GM23338 (cell line): ENCODE measurements around the gene NR1D1. TPM values are rescaled to one million over a fixed set of nuclear protein-coding genes. Genes with fewer than 3 reads are reported as not detected.

ENCODE experiments used
- ATAC-seq: fragments of 200-7000 bp; cut with Tn5 transposase; 3 replicates; pipeline ENCODE4 v1.9.1; 2020
- DNase-seq: peaks from one replicate; pipeline ENCODE4 v3.0.0-alpha.2; 2015; ENCODE audit warnings: low spot score
- H2AFZ ChIP-seq: fragments of 200-600 bp; sonication (generic); 2 replicates; pipeline ENCODE4 v1.8.0; 2016; ENCODE audit warnings: antibody characterized with exemption, mild to moderate bottlenecking, moderate library complexity
- H3F3A ChIP-seq: fragments of 200-600 bp; sonication (generic); replicated peaks from 2 replicates; pipeline ENCODE4 v1.8.0; 2017; ENCODE audit warnings: antibody characterized with exemption, mixed run types, low read depth
- H3K27ac ChIP-seq: fragments of 200-600 bp; sonication (generic); 2 replicates; pipeline ENCODE4 v1.6.1; 2016; ENCODE audit warnings: low read depth
- H3K27me3 ChIP-seq: fragments of 200-600 bp; sonication (generic); 2 replicates; pipeline ENCODE4 v1.8.0; 2016; ENCODE audit warnings: mild to moderate bottlenecking, mixed run types, moderate library complexity; ENCODE audit not compliant: insufficient read depth
- H3K36me3 ChIP-seq: fragments of 200-600 bp; sonication (generic); 2 replicates; pipeline ENCODE4 v1.8.0; 2016; ENCODE audit warnings: mild to moderate bottlenecking; ENCODE audit not compliant: insufficient read depth
- H3K4me1 ChIP-seq: fragments of 200-600 bp; sonication (generic); 2 replicates; pipeline ENCODE4 v1.8.0; 2016; ENCODE audit warnings: mild to moderate bottlenecking, moderate library complexity; ENCODE audit not compliant: insufficient read depth
- H3K4me2 ChIP-seq: fragments of 200-600 bp; sonication (generic); 2 replicates; pipeline ENCODE4 v1.7.1; 2017; ENCODE audit warnings: mixed run types
- H3K4me3 ChIP-seq: fragments of 200-600 bp; sonication (generic); 2 replicates; pipeline ENCODE4 v1.6.1; 2016; ENCODE audit warnings: mixed run types
- H3K79me2 ChIP-seq: fragments of 200-600 bp; sonication (generic); replicated peaks from 2 replicates; pipeline ENCODE4 v1.8.0; 2017; ENCODE audit warnings: mild to moderate bottlenecking; ENCODE audit not compliant: insufficient read depth
- H3K9me2 ChIP-seq: fragments of 200-600 bp; sonication (generic); 2 replicates; pipeline ENCODE4 v1.8.0; 2017; ENCODE audit not compliant: insufficient read depth
- H4K20me1 ChIP-seq: fragments of 200-600 bp; sonication (generic); replicated peaks from 2 replicates; pipeline ENCODE4 v1.8.0; 2017; ENCODE audit warnings: mild to moderate bottlenecking; ENCODE audit not compliant: insufficient read depth
- H3K27ac Mint-ChIP-seq: 2 replicates; pipeline ENCODE4 v1.8.0; 2020; ENCODE audit warnings: inconsistent platforms, mild to moderate bottlenecking, moderate library complexity, mixed read lengths
- H3K27me3 Mint-ChIP-seq: 3 replicates; pipeline ENCODE4 v1.8.0; 2022; ENCODE audit warnings: low read depth, mild to moderate bottlenecking, moderate library complexity, mixed read lengths, inconsistent platforms; ENCODE audit not compliant: insufficient read depth, poor library complexity
- H3K36me3 Mint-ChIP-seq: 3 replicates; pipeline ENCODE4 v1.8.0; 2021; ENCODE audit warnings: low read depth, mild to moderate bottlenecking, inconsistent platforms, moderate library complexity, mixed read lengths
- H3K4me1 Mint-ChIP-seq: 3 replicates; pipeline ENCODE4 v1.8.0; 2020; ENCODE audit warnings: mild to moderate bottlenecking, inconsistent platforms, mixed read lengths
- H3K4me3 Mint-ChIP-seq: 3 replicates; pipeline ENCODE4 v1.8.0; 2021; ENCODE audit warnings: moderate library complexity, mild to moderate bottlenecking, inconsistent platforms, mixed read lengths
- H3K9me3 Mint-ChIP-seq: 3 replicates; pipeline ENCODE4 v1.8.0; 2020; ENCODE audit warnings: moderate library complexity, mild to moderate bottlenecking, inconsistent platforms, mixed read lengths
- CREB1 ChIP-seq: fragments of 250-450 bp; sonication (Bioruptor Pico); IDR thresholded peaks from 2 replicates; pipeline ENCODE4 v1.5.0; 2020; ENCODE audit warnings: low read depth, mild to moderate bottlenecking, moderate library complexity
- CTCF ChIP-seq, 2 experiments: fragments of 200-600 bp in 1 of 2; sonication (generic) in 1 of 2; conservative IDR thresholded peaks; 2 replicates each; pipeline versions ENCODE4 v1.5.1 to v1.6.1; 2016 to 2017; ENCODE audit warnings: antibody characterized with exemption in 2 of 2, low read depth in 2 of 2, mild to moderate bottlenecking in 2 of 2, moderate library complexity in 1 of 2
- ETS1 ChIP-seq: IDR thresholded peaks from 2 replicates; pipeline ENCODE4 v1.6.1; 2016; ENCODE audit warnings: antibody characterized with exemption
- EZH2 ChIP-seq: fragments of 200-600 bp; sonication (generic); IDR thresholded peaks from one replicate; pipeline ENCODE4 v1.8.0; 2017; ENCODE audit warnings: antibody characterized with exemption, mild to moderate bottlenecking, low read depth; ENCODE audit not compliant: unreplicated experiment
- EZH2phosphoT487 ChIP-seq: fragments of 200-600 bp; sonication (generic); IDR thresholded peaks from one replicate; pipeline ENCODE4 v1.8.1; 2018; ENCODE audit warnings: antibody characterized with exemption; ENCODE audit not compliant: unreplicated experiment
- NANOG ChIP-seq: IDR thresholded peaks from 2 replicates; pipeline ENCODE4 v1.6.1; 2016; ENCODE audit warnings: antibody characterized with exemption, borderline replicate concordance
- POLR2AphosphoS5 ChIP-seq: IDR thresholded peaks from 2 replicates; pipeline ENCODE4 v1.6.1; 2016; ENCODE audit warnings: antibody characterized with exemption, low read depth
- REST ChIP-seq: IDR thresholded peaks from one replicate; pipeline ENCODE4 v1.6.1; 2018; ENCODE audit warnings: antibody characterized with exemption; ENCODE audit not compliant: unreplicated experiment
- STAT1 ChIP-seq: IDR thresholded peaks from one replicate; pipeline ENCODE4 v1.6.1; 2016; ENCODE audit warnings: antibody characterized with exemption; ENCODE audit not compliant: unreplicated experiment
- ZNF114 ChIP-seq: fragments of 250-450 bp; sonication (Bioruptor Pico); IDR thresholded peaks from 2 replicates; pipeline ENCODE4 v1.5.0; 2020; ENCODE audit warnings: mild to moderate bottlenecking, moderate library complexity
- polyA plus RNA-seq: library from polyadenylated mRNA; unstranded; fragments of >200 nt; fragmentation: Nextera tagmentation; extraction: Ambion mirVana; gene quantifications from 2 replicates; pipeline ENCODE4 v1.2.1, GENCODE V29; 2016
- total RNA-seq: library from RNA; depleted of rRNA; stranded (reverse); fragments of >200 nt; shearing (Covaris generic); gene quantifications from 2 replicates; pipeline ENCODE4 v1.2.3, GENCODE V29; 2014

NR1D1 gene
- total and polyA plus RNA-seq, 2 experiments from 2014 or later = 3.3 to 4.2 TPM

GRCh38 chr17:40123811-40124114, 23.4 kb upstream of the NR1D1 start:
- Histone ChIP-seq H3K4me3 (peak overlapping the region; percentile 98), H2AFZ (no peak overlapping the region), H3K27ac (peak overlapping the region; percentile 96; the same call in 1 of the 2 replicates), H4K20me1 (peaks cover 29% of the 10 kb centered on the region), H3F3A (peaks cover 26% of the 10 kb centered on the region), H3K36me3 (peaks cover 21% of the 10 kb centered on the region), H3K4me2 (peak overlapping the region; percentile 97), H3K4me1 (peaks cover 22% of the 10 kb centered on the region), H3K27me3 (no peaks in the 10 kb centered on the region), H3K79me2 (peaks cover 80% of the 10 kb centered on the region), H3K9me2 (no peaks in the 10 kb centered on the region)
- Mint-ChIP-seq H3K27ac (peak overlapping the region; percentile 87), H3K9me3 (no peaks in the 10 kb centered on the region; the same call in 2 of the 3 replicates), H3K36me3 (peaks cover 53% of the 10 kb centered on the region), H3K4me3 (peak overlapping the region; percentile 91), H3K27me3 (peaks cover 8% of the 10 kb centered on the region), H3K4me1 (peaks cover 14% of the 10 kb centered on the region)
- DNase-seq (no peak), ATAC-seq (no peak)
- TF ChIP-seq EZH2phosphoT487 (no peak), CTCF (conservative IDR thresholded peaks at IDR 0.05; ENCODE audit: low read depth in 2 of 2) (no peak), REST (no peak), CREB1 (CRISPR knock-in tag) (no peak), NANOG (no peak), STAT1 (no peak), EZH2 (no peak), POLR2AphosphoS5 (no peak), ZNF114 (CRISPR knock-in tag) (no peak), ETS1 (no peak)
